SU-DHL-6 (cell line): ENCODE data around the gene BUD13.

ENCODE experiments used
- CTCF ChIP-seq: fragments of 200-600 bp; sonication (generic); IDR thresholded peaks from one replicate; pipeline ENCODE4 v1.5.1; 2017; ENCODE audit warnings: antibody characterized with exemption, mild to moderate bottlenecking, low read length, moderate library complexity; ENCODE audit not compliant: insufficient read depth, poor library complexity, severe bottlenecking
- EZH2phosphoT487 ChIP-seq: fragments of 200-600 bp; sonication (generic), shearing (Covaris generic); conservative IDR thresholded peaks from 2 replicates; pipeline ENCODE4 v1.6.1; 2018; ENCODE audit warnings: mild to moderate bottlenecking, antibody characterized with exemption, low read length, moderate library complexity, mixed read lengths

- TF ChIP-seq EZH2phosphoT487 (no peak), CTCF (no peak)
Observed at GRCh38 chr11:116715383-116715782, 57.4 kb downstream of the BUD13 start.
